Activated CD4-positive, CD25-positive, alpha-beta regulatory T cell (primary cell): ENCODE results near the gene BCAS1.

Experiments
- DNase-seq, 4 experiments: peaks; one replicate each; lab custom pipeline; 2025; lab: John Stamatoyannopoulos, UW

BCAS1 gene

DNA sequence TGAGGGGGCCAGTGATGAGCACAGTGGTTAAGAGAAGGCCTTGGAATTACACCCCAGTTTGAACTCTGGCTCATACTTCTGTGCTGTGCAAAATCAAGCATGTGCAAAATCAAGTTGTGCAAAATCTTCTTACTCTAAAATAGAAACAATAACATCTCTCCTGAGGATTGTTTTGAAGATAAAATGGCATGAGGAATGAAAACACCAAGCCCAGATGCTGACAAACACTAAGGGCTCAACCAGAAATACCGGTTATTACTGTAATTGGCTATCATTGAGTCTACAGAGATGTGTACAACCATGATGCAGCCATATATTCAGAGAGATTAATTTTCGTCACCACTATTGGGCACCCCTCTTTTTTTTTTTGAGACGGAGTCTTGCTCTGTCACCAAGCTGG lies 5.9 kb upstream of the BCAS1 start:
- DNase-seq: no peak

DNA sequence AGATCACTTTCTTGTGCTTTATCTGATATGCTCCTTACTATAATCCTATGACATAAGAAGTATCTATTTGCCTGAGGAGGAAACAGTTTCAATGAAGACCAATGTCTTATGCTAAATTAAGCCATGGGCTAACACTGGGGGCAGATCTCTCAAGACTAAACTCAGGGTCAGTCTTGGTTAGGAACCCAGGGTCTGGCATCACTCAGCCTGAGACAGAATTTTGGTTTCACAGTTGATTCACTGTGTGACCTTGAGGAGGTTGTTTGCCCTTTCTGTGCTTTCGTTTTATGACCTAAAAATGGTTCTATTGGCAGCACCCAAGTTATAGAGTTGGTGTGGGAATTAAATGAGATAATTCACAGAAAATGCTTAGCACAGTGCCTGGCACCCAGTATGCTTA lies 4.9 kb upstream of the BCAS1 start:
- no peak for DNase-seq

DNA sequence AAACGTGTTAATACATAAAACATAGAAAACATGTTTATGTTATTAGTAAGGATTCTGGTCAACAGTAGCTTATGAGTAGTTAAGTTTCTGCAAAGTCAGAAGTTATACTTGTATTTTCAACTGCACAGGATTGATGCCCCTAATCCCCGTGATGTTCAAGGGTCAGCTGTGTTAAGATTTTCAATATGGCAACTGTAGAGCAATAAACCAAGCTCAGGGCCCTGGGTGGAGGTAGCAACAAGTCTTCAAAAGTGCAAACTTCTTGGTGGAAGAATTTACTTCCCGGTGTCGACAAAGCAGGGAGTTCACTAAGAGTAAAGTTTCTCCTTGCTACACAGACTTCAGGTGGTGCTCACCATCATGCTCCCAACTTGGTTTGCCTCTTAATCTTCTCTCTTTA lies 4.1 kb upstream of the BCAS1 start:
- DNase-seq: no peak

DNA sequence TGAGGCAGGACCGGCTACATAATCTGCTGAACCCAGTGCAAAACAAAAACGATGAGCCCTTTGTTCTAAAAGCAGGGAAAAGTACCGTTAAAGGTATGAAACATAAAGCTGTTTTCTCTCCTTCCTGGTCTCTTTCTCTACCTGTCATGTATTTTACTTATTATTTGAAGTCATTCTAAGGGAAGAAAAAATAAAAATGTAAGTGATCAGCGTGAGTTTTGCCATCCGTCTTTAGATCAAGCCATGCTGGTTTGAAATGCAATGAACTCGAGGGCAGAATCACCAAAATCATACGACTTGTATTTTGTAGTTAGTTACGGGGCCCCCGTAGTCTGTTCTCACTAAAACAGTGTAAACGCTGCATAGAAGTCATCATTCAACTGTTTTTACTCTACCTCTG lies 2.9 kb upstream of the BCAS1 start:
- DNase-seq: no peak

DNA sequence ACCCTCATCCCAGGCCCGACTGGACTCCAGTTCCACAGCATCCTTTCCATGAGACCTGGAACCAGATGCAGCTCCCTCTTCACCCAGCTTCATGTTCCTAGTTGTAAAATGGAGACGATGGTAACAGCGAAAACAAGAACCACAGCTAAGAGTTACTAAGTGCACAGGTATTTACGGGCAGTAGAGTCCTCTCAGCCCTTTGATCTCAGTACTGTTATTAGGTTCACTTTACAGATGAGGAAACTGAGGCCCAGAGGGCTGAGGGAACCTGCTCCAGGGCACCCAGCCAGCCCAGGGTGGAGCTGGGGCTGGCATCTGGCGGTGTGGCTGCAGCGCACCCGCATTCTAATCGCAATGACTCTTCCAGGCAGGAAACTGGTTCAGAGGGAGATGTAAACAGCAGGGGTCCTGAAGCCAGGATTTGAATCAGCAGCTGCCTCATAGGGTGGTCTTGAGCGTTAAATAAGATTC lies 858 bp downstream of the BCAS1 start:
- DNase-seq: no peak

DNA sequence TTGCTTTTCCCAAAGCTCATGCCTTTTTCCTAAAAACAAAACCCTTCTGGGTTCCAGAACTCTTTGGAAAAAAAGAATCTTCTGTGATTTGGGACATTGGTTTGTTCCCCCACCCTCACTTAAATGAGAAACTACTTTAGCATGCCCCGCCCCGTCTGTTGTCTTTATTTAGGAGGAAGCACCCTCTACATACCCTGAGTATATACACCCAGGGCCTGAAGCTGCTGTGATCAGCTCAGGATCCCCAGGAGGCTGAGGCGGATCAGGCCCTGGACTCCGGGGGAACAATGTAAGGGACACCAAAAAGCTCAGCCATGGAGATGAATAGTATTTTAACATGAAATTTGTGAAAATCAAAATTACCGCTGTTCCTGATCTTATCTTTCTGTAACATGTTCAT lies 1.4 kb downstream of the BCAS1 start:
- no peak for DNase-seq

DNA sequence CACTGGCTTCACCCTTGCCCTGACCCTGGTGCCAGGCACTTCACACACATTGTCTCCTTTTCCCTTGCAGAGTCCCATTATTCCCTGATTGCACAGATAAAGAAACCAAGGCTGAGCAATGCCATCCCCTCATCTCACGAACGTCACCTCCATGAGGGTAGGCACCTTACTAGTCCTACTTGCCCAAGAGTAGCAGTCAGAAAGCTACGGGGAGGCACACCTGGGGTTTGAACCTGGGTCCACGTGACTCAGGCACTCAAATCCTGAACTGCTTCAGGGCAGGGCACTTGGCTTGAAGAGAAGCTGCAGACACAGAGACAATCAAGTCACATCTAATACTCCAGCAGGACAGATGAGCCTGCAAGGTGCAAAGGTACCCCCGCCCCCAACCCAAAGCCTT lies 1.9 kb downstream of the BCAS1 start:
- DNase-seq: no peak

DNA sequence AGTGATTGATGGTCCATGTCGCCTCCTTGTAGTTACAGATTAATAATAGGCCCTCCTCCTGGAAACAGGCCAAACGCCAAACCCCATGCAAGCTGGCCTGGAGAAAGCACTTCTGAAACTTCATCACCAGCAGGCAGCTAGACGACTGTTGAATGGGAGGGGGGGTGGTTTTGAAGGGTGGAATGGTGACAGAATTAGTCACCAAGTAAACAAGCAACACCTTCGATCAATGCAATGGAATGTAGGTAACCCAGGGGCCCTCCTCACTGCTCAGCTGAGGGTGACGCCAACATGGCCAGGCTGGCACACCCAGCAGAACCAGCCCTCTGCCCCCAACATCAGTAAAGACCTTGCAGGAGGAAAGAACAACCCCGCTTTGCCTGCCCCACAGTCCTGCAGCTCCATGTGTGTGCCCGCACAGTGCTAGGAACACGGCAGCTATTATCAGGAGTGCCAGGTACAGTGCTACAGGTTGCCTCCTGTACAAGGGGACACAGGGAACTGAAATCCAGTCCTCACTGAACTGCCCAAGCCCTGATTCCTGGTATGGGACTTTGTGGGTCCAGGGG lies 2.7 kb downstream of the BCAS1 start:
- DNase-seq: no peak

DNA sequence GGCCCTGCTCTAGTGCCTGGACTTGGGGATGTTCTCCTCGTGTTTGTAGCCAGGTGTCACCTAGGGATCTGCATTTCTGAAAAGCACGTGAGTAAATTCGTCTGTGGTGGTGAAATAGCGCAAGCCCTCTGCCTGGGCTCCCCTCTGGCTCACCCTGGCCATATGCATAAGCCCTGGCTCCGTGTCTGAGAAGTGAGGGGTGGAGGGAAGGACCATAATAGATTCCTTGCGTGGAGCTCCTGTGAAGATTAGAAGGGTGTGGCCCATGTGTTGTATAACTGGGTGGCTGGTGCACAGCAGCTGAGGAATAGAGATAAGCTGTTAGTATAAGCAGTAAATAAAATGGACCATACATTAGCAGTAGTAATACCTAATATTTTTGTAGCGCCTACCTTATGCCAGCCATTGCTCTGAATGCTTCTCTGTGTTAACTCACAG lies 4.8 kb downstream of the BCAS1 start:
- DNase-seq: no peak

DNA sequence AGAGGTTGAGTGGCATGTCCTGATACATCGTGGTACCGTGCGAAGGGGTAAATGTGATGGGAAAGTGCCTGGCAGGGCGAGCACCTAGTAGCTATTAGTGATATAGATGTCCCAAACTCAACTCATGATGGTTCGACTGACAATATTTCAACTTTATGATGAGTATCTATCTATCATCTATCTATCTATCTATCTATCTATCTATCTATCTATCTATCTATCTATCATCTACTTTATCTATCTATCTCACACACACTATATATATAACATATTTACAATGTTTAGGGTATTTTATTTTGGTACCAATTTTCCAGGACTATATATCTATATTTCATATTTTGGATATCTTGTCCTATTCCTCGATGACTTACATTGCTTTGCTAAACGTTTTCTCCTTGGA lies 5.5 kb downstream of the BCAS1 start:
- no peak for DNase-seq

DNA sequence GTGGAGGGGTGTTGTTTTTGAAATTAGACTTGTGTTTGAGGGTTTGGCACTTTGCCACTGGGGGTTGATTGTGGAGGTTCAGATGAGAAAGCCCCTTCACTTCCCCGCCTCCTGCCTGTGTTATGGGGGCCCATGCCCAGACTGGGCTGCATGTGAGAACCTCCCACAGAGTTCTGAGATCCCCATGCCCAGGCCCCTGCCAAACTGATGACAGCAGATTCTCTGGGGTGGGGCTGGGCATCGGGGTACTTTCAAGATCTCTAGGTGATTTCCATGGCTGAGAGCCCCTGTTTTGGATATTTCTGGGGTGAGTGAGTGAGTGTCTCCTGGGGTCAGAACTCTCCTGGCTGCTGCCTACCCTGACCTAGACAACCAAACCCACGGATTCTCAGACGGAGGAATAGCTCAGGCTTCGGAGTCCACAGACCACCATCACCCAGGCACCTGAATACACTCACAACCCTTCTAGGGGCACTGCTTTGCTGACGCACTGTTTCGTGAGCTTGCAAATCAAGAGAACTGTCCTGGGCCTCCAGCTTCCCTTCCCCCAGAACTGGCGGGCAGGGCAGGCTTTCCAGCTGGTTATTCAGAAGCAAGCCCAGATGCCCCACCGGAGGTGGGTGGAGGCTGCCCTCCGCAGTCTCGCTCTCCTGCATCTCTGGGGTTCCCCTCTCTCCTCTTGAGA lies 6.3 kb downstream of the BCAS1 start:
- no peak for DNase-seq

DNA sequence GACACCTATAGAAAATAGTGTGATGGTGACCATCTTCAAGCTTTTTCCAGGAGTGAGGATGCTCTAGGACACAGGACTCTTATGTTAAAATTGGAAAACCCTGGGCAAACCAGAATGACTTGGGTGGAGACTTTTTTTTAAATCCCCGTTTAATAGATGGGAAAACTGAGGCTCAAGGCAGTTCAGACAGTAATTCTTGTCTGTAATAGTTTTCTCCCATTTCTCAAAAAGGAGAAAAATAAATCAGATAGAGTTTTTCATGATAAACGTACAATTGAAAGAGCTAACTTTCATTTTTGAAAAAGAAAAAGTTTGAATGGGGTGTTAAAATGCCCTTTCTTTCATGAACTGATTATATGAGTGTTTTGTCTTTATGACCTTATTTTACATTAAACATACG lies 6.8 kb downstream of the BCAS1 start:
- DNase-seq: no peak

DNA sequence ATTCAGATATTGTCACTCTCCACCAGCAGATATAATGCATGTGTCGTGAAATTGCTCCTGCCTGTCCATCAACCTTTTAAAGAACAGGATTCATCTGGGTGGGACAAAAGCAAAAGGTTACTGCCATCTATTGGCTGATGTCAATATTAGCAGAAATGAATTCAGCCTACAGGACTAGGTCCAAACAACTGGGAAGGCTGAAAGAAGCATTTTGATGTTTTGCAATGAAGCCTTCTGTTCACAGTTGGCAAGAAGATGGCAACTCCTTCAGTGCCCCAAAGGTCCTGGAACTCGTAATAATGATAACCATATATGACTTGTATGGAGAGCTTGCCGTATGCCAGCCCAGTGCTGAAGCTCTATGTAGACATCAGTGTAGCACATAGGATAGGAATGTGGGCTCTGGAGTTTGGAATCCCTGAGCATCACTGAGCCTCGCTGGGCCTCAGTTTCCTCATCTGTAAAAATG lies 7.5 kb downstream of the BCAS1 start:
- DNase-seq: no peak

DNA sequence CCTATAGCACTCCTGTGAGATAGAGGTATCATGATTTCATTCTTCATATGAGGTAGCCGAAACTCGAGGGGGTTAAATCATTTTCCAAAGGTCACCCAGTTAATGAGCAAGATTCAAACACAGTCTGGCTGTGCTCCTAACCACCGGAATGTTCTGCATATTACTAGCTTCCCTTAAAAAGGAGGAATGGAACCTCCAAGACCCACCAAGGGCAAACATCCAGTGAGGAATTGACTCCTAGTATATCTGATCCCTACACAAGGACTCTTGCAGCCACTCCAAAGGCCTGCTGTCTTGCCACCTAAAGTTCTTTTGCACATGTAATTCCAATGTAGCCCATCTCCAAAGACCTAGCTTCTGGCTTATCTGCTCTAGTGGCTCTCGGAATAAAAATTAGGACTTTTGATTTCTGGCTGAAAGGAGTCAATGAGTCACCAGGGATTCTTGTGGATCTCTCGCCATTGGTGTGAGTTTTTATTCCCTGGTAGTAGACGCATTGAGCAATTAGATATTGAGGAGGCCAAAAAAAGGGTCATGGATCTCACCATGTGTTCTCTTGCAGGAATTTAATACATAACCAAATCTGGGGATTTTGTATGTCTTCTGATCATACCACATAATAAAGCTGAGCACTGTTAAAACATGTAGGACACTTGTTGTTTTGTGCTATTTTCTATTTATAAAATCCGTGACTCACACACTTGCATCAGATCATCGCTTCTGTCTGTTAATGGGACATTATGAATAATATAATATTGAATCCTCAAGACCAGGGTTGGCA lies 9.1 kb downstream of the BCAS1 start:
- DNase-seq: no peak

DNA sequence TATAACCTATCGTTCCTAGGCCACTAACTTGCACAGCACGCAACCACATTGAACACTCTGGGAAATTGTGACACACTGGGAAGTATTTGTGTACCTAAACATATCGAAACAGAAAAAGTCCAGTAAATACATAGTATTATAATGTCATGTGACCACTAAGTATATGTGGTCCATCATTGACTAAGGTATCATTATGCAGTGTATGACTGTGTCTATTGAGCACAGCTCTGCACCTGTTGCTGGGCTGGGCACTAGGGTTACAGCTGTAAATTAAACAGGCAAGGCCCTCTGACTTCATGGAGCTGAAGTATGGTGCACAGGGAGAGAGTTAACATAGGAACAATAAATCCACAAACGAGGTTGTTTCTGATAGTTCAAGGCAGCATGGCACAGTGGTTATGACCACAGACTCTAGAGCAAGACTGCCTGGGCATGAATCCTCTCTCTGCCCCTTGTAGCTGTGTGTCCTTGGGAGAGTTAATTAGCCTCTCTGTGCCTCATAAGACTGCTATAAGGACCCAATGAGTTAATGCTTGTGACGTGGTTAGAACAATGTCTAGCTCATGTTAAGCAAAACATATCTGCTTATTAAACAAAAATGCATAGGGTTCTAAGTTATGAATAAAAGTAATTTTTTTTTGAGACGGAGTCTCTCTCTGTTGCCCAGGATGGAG lies 10.6 kb downstream of the BCAS1 start:
- no peak for DNase-seq

DNA sequence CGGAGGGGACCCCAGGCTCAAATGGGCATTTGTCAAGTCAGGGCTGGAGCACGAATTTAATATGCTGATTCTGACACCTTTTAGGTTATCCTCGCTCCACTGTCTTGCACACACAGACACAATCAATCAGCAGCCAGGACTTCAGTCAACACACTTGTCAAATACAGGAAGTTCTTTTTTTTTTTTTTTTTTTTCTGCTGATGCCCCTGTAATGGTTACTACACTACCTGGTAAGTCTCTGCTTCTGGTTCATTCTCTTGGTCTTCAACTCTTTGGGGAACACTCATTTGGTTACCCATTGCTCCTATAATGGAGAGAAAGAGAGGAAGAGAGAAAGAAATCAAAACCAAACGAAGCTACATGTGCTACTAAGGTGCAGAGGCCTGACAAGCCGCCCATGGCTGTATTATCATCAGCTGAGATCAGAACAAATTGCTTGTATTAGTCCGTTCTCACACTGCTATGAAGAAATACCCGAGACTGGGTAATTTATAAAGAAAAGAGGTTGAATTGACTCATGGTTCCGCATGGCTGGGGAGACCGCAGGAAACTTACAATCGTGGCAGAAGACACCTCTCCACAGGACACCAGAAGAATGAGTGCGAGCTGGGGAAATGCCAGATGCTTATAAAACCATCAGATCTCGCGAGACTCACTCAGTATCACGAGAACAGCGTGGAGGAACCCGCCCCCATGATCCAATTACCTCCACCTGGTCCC lies 11.8 kb downstream of the BCAS1 start:
- DNase-seq: no peak

DNA sequence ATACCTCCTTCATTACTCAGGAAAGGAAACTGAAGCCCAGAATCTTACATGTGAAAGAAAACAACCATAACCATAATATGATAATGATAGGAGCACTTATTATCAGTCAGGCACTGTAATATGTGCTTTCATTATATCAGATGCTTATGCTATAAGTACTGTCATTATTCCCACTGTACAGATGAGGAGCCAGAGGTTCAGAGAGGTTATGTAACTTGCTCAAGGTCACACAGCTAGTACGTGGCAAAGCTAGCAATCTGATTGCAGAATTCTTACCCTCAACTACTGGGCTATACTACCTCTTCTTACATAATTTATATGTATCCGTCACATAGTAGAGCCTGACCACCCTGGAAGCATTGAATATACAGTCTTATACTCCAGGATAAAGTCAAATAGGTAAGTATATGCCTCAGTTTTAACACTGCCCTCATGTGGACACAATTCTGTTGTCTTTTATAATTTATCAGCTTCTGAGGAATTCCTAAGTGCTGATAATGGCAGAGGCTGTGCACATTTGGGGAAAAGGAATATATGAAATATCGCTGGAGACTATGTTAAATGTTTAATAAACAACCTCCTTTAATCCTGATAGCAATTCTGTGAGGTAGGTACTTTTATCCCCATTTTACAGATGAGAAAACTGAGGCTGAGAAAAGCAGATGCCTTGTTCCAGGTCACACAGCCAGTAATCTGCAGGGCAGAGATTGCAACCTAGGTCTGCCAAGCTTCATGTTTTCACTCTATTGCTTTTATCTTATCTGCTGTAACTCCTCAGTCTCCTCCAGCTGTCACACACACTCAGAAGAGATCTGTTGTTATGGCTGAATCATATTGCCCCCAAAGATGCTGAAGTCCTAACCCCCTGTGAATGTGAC lies 13.4 kb downstream of the BCAS1 start:
- DNase-seq: no peak

DNA sequence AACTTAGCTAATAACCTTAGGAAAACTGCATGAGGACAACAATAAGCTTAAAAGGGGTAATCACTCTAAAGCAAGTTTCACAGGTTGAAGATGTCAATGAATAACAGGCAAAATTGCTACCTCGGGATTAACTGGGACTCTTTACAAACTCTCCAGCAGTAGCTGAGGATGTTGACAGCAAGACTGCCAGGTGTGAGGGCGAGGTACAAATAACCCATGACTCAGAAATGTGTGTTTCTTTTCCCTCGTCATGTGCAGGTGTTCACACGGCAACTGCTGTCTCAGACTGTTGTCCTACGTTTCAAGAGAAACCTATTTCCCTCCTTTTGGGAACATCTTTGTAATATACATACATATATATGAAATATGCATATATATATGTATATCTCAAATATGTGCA lies 15.9 kb downstream of the BCAS1 start:
- no peak for DNase-seq

DNA sequence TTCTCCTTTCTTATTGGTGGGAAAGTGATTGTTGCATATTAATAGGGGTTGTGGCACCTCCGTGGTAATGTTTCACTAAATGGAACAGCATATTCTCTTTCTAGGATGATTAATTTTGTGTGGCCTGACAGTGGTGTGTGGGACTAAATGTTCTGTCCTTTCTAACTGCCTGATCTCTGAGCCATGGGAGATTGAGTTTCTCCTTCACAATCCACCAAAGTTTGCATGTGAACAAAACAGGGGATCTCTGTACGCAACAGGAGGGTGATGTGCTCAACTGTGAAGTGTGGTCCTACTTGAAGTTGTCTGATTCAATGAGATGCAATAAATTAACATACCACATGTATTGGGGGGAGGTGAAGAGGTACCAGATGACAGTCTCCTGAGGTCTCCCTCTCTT lies 19.3 kb downstream of the BCAS1 start:
- DNase-seq: no peak

DNA sequence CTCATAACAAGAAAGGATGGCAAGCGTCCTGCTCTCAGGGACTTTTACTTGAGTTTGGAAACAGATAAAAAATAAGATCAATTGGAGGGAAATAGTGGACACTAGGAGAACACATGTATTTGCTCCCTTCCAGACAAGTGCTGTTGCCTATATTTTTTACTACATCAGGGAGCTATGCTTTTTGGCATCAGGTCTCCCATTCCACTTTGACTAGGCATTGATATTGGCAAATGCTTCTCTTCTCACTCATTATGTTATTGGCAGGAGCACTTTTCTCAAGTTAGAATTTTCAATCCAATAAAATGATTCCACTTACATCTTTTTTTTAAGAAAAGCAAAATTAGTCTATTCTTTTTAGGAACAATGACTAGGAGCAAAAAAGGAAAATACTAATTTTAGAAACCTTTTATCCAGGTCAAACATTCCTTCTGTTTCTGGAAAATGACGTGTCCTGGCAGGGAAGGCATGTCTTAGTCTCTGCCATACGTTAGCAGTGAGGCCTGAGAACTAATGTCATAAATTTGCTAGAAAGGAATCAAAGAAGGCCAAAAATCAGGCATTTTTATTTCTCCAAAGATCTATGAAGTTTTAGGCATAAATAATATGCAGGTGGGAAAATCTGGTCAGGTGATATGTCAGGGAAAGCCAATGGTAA lies 21.4 kb downstream of the BCAS1 start:
- DNase-seq: no peak
